CD14-positive monocyte (primary cell): ENCODE results near the gene MORF4L2. TPM values are rescaled to one million over a fixed set of nuclear protein-coding genes. Genes with fewer than 3 reads are reported as not detected.
A peak's percentile ranks its signal among the peaks of the same experiment; 100 is the strongest.

Experiments
- DNase-seq, 3 donors: peaks; one replicate each; pipeline ENCODE4 v3.0.0-alpha.2; 2011 to 2022
- H2AFZ ChIP-seq: 2 replicates; pipeline ENCODE4 v1.6.0; 2012; ENCODE audit warnings: mild to moderate bottlenecking, low read depth, low read length, inconsistent platforms; ENCODE audit not compliant: insufficient read depth, poor library complexity, severe bottlenecking
- H3K27ac ChIP-seq, 2 donors: 1 replicate in 1 of 2; 2 replicates in 1 of 2; pipeline ENCODE4 v1.5.1; 2012 to 2013; ENCODE audit warnings: low read length in 2 of 2, control low read depth in 1 of 2, inconsistent platforms in 1 of 2, low read depth in 1 of 2, mild to moderate bottlenecking in 1 of 2
- H3K27me3 ChIP-seq, 2 donors: one replicate each; pipeline versions ENCODE4 v1.6.0 to v1.6.1; 2011 to 2013; ENCODE audit warnings: low read length in 2 of 2; ENCODE audit not compliant: control insufficient read depth in 2 of 2, insufficient read depth in 2 of 2
- H3K36me3 ChIP-seq, 2 donors: replicated peaks in 1 of 2; 1 replicate in 1 of 2; 2 replicates in 1 of 2; pipeline versions ENCODE4 v1.5.1 to v1.6.1; 2012 to 2013; ENCODE audit warnings: low read length in 2 of 2, control low read depth in 1 of 2, inconsistent platforms in 1 of 2, mild to moderate bottlenecking in 1 of 2; ENCODE audit not compliant: insufficient read depth in 2 of 2, control insufficient read depth in 1 of 2
- H3K4me1 ChIP-seq, 2 donors: 1 replicate in 1 of 2; 2 replicates in 1 of 2; pipeline versions ENCODE4 v1.5.1 to v1.6.1; 2012 to 2013; ENCODE audit warnings: low read length in 2 of 2, control low read depth in 1 of 2, inconsistent platforms in 1 of 2, mild to moderate bottlenecking in 1 of 2, moderate library complexity in 1 of 2; ENCODE audit not compliant: insufficient read depth in 2 of 2, control insufficient read depth in 1 of 2
- H3K4me2 ChIP-seq: replicated peaks from 2 replicates; pipeline ENCODE3; 2012; ENCODE audit warnings: low read length, moderate library complexity, mild to moderate bottlenecking; ENCODE audit not compliant: poor library complexity, severe bottlenecking; ENCODE audit errors: extremely low read depth
- H3K4me3 ChIP-seq, 3 experiments: fragments of 200-600 bp in 1 of 3; sonication (generic) in 1 of 3; replicated peaks in 1 of 3; 1 replicate in 2 of 3; 2 replicates in 1 of 3; pipeline ENCODE4 v1.5.1; 2011 to 2013; ENCODE audit warnings: low read length in 3 of 3, mild to moderate bottlenecking in 3 of 3, control low read depth in 2 of 3, low read depth in 2 of 3, inconsistent platforms in 1 of 3, moderate library complexity in 1 of 3
- H3K79me2 ChIP-seq: 2 replicates; pipeline ENCODE4 v1.6.0; 2012; ENCODE audit warnings: mild to moderate bottlenecking, control low read depth, inconsistent platforms, low read length, moderate library complexity; ENCODE audit not compliant: insufficient read depth
- H3K9ac ChIP-seq: 2 replicates; pipeline ENCODE4 v1.6.0; 2017; ENCODE audit warnings: low read length, mild to moderate bottlenecking; ENCODE audit not compliant: insufficient read depth, poor library complexity, severe bottlenecking
- H3K9me3 ChIP-seq, 2 donors: replicated peaks in 1 of 2; 1 replicate in 1 of 2; 2 replicates in 1 of 2; pipeline versions ENCODE4 v1.5.1 to v1.6.1; 2012 to 2013; ENCODE audit warnings: low read length in 2 of 2, control low read depth in 1 of 2; ENCODE audit not compliant: control insufficient read depth in 1 of 2, insufficient read depth in 1 of 2
- H4K20me1 ChIP-seq: 2 replicates; pipeline ENCODE4 v1.6.0; 2012; ENCODE audit warnings: mild to moderate bottlenecking, low read length, control low read depth, moderate library complexity; ENCODE audit not compliant: insufficient read depth
- H3K27ac Mint-ChIP-seq, 7 donors: one replicate each; pipeline ENCODE4 v1.8.0; 2020; ENCODE audit warnings: mild to moderate bottlenecking in 7 of 7, mixed read lengths in 7 of 7, moderate library complexity in 6 of 7, inconsistent platforms in 2 of 7
- H3K27me3 Mint-ChIP-seq, 3 donors: one replicate each; pipeline ENCODE4 v1.8.0; 2021 to 2022; ENCODE audit warnings: low read depth in 3 of 3, mild to moderate bottlenecking in 3 of 3, mixed read lengths in 3 of 3, moderate library complexity in 3 of 3, inconsistent platforms in 1 of 3
- H3K36me3 Mint-ChIP-seq, 2 donors: one replicate each; pipeline ENCODE4 v1.8.0; 2020; ENCODE audit warnings: mixed read lengths in 2 of 2, inconsistent platforms in 1 of 2, mild to moderate bottlenecking in 1 of 2
- H3K4me1 Mint-ChIP-seq: one replicate; pipeline ENCODE4 v1.8.0; 2020; ENCODE audit warnings: mild to moderate bottlenecking, mixed read lengths
- H3K4me3 Mint-ChIP-seq, 2 donors: one replicate each; pipeline ENCODE4 v1.8.0; 2020; ENCODE audit warnings: mild to moderate bottlenecking in 2 of 2, mixed read lengths in 2 of 2, moderate library complexity in 1 of 2
- H3K9me3 Mint-ChIP-seq, 7 donors: one replicate each; pipeline ENCODE4 v1.8.0; 2020 to 2022; ENCODE audit warnings: mixed read lengths in 7 of 7, mild to moderate bottlenecking in 6 of 7, moderate library complexity in 6 of 7, inconsistent platforms in 2 of 7
- WGBS: methylation state at CpG from one replicate; pipeline ENCODE4 v1.1.5; 2013; ENCODE audit warnings: missing lambda C conversion rate; ENCODE audit not compliant: insufficient coverage; 5-methylcytosine and 5-hydroxymethylcytosine counted together
- intact Hi-C, 2 donors: fragments of 100-400 bp; cut with micrococcal nuclease; formaldehyde crosslinking; loops; one replicate each; pipeline versions ENCODE4 v1.15.0 to v1.15.1; 2023
- polyA plus RNA-seq, 3 donors: library from polyadenylated mRNA; depleted of rRNA in 1 of 3; unstranded in 2 of 3; stranded (reverse) in 1 of 3; fragments of 300-500 nt in 2 of 3; fragments of >200 nt in 1 of 3; fragmentation: Illumina TruSeq in 2 of 3; gene quantifications; 1 replicate in 2 of 3; 2 replicates in 1 of 3; pipeline ENCODE4 v1.2.3, GENCODE V29; 2012 to 2021
- TF ChIP-seq, protein P1 (sequence below): fragments of 200-600 bp; IDR thresholded peaks from one replicate; pipeline ENCODE4 v1.8.0; 2022; ENCODE audit warnings: antibody characterized with exemption, mild to moderate bottlenecking

MORF4L2 gene
- polyA plus RNA-seq, 3 donors, result 83.5 to 86.4 (median 83.9) TPM

DNA sequence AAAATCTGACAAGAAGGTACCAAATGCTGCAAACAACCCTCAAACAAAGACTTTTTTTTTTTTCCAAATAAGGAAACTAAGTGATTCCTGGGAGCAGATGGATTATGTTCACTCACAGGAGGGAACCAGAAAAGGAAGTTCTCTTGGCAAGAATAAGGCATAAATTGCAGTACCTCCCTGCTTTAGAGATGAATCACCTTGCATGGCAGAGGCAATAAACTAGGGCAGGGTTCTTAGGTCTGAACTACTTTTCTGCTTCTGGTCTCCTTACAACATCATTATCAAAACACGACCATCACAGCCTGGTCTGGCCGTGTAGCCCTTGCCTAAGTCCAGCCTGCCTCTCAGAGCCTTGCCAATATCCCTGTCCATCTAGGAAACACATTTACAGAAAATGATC, 30.5 kb upstream of the MORF4L2 start:
- Histone ChIP-seq H3K27ac (no peak overlapping the region), H3K27me3 (no peaks in the 10 kb centered on the region), H3K79me2 (no peaks in the 10 kb centered on the region), H3K36me3 (no peaks in the 10 kb centered on the region), H3K9me3 (no peaks in the 10 kb centered on the region), H2AFZ (no peak overlapping the region), H4K20me1 (no peaks in the 10 kb centered on the region), H3K9ac (no peak overlapping the region), H3K4me2 (no peak overlapping the region), H3K4me3 (no peak overlapping the region), H3K4me1 (no peaks in the 10 kb centered on the region)
- WGBS, result 92% methylated on average over 2 of the region's 2 CpGs
- no peak overlapping the region for H3K4me3 Mint-ChIP-seq
- no peaks in the 10 kb centered on the region for H3K4me1 Mint-ChIP-seq
- TF ChIP-seq, protein P1, sequence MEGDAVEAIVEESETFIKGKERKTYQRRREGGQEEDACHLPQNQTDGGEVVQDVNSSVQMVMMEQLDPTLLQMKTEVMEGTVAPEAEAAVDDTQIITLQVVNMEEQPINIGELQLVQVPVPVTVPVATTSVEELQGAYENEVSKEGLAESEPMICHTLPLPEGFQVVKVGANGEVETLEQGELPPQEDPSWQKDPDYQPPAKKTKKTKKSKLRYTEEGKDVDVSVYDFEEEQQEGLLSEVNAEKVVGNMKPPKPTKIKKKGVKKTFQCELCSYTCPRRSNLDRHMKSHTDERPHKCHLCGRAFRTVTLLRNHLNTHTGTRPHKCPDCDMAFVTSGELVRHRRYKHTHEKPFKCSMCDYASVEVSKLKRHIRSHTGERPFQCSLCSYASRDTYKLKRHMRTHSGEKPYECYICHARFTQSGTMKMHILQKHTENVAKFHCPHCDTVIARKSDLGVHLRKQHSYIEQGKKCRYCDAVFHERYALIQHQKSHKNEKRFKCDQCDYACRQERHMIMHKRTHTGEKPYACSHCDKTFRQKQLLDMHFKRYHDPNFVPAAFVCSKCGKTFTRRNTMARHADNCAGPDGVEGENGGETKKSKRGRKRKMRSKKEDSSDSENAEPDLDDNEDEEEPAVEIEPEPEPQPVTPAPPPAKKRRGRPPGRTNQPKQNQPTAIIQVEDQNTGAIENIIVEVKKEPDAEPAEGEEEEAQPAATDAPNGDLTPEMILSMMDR, result no peak
- no peaks in the 10 kb centered on the region for H3K9me3 Mint-ChIP-seq
- no peaks in the 10 kb centered on the region for H3K36me3 Mint-ChIP-seq
- no peak overlapping the region for H3K27ac Mint-ChIP-seq
- intact Hi-C loops, result loop anchor here in 1 of 2 donors (10.0 kb wide), 1 partner anchor 98 kb away; no protein-coding TSS in a partner anchor
- peaks cover 0 to 2% (median 0%) of the 10 kb centered on the region in 3 donors for H3K27me3 Mint-ChIP-seq
- DNase-seq, result no peak

DNA sequence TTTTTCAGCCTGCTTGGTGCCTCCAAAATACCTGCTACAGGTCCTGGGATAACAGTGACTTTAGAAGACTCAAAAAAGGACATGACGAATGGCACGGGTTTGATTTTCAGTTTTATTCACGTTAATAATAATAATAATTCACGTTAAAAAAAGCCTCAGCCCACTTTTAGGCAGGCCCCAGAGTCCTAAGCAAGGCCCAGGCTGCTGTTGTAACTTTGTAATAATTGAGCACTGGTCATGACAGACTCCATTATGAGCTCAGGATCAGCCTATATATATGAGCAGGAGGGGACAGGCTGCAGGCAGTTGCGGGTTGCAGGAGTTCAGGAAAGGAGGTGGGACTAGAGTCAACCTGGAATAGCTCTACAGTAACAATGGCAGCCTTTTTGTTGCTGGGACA, 24.1 kb upstream of the MORF4L2 start, which contains the start of gene TMEM31:
Gene TMEM31 (plus strand): TSS at position 301 of the 400 bp plus-strand sequence. CDS start 1,350 bp downstream, outside the sequence.
- H3K4me3 ChIP-seq, result no peak within 1 kb of the TSS
- Mint-ChIP-seq H3K27ac (peak within 1 kb of the TSS in 1 of 7 donors; percentile 8), H3K36me3 (no peaks in the 10 kb centered on the region), H3K27me3 (peaks cover 0 to 9% (median under 1%) of the 10 kb centered on the region in 3 donors), H3K9me3 (no peaks in the 10 kb centered on the region), H3K4me3 (no peak within 1 kb of the TSS), H3K4me1 (no peaks in the 10 kb centered on the region)
- intact Hi-C loops, result loop anchor here in 1 of 2 donors (10.0 kb wide), 1 partner anchor 104 kb away; no protein-coding TSS in a partner anchor
- no peak within 1 kb of the TSS for H3K9ac ChIP-seq
- no peaks in the 10 kb centered on the region for H3K9me3 ChIP-seq
- TF ChIP-seq, protein P1, result no peak
- WGBS, result 95% methylated on average over 4 of the region's 5 CpGs
- no peak within 1 kb of the TSS for H2AFZ ChIP-seq
- no peak within 1 kb of the TSS for H3K27ac ChIP-seq
- no peaks in the 10 kb centered on the region for H3K36me3 ChIP-seq
- DNase-seq, result no peak
- no peak within 1 kb of the TSS for H3K4me2 ChIP-seq
- H3K4me1 ChIP-seq, result no peaks in the 10 kb centered on the region
- H3K27me3 ChIP-seq, result no peaks in the 10 kb centered on the region
- no peaks in the 10 kb centered on the region for H3K79me2 ChIP-seq
- no peaks in the 10 kb centered on the region for H4K20me1 ChIP-seq
